GM18519 (cell line): Measurements from ENCODE around the gene TNFRSF13B.
"Not testable (repeated sequence)": the region's sequence is repeated elsewhere in the genome, so short reads cannot be mapped to it uniquely, and the experiment has no call there.

Experiments
- ATAC-seq: cut with Tn5 transposase; IDR thresholded peaks from one replicate; pipeline ENCODE4 v1.9.1; 2021; ENCODE audit warnings: mild to moderate bottlenecking, moderate library complexity; ENCODE audit not compliant: unreplicated experiment, low FRiP score

Gene TNFRSF13B

DNA sequence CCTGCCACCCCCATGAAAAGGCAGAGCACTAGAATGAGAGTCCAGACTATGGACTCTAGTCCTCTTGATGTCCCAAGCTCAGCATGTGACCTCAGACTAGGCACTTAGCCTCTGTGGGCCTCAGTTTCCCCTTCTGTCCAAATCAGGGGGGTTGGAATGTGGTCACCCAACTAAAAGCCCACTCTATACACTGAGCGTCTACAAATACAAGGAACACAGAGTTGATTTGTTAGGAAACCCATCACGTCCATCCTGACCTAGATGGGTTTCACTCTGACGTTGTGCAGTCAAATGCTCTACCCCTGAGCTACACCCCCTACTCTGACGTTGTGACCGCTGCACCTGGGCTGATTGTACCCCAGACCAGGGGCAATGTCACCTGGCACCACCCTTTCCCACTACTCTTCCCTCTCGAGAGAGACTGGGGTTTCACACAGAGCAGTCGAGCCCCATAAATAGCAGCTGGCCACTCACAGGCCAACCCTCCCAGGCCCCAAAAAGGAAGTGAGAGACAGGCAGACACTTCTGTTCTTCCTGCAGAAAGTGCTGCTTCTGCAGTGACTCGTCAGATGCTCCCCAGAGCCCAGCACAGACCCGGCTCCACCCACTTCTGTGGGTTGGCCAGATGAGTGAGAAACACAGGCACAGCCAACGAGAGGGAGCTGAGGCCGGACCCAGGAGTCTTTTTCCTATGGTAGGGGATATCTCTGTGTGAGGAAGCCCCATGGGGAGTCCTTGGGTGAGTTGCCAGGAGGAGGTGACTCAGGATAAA lies 16.1 kb upstream of the TNFRSF13B start:
- peak; percentile 60 for ATAC-seq

GRCh38 chr17:16987066-16987829 lies 15.3 kb upstream of the TNFRSF13B start:
- no peak for ATAC-seq

- ATAC-seq, result no peak
Measured at GRCh38 chr17:16986391-16986790, 14.5 kb upstream of the TNFRSF13B start.

DNA sequence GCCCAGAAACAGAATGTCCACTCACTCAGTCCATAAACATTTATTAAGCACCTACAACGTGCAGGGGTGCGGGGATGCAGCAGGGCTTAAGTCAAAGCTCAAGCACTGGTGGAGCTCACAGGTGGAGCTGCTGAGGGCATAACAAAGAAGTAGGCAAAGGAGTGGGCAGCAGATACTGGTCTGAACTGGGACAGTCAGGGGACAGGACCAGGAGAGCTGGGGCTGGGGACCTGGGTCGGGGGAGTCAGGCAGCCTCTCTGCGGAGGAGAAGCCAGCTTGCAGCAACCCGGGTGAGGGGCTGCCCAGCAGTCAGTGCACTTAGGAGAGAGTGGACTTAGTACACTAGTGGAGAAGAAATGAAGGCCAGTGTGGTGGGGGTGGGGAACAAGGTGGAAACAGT lies 10.0 kb upstream of the TNFRSF13B start:
- no peak for ATAC-seq

- no peak for ATAC-seq
Measured at GRCh38 chr17:16980813-16981731, 9.2 kb upstream of the TNFRSF13B start.

DNA sequence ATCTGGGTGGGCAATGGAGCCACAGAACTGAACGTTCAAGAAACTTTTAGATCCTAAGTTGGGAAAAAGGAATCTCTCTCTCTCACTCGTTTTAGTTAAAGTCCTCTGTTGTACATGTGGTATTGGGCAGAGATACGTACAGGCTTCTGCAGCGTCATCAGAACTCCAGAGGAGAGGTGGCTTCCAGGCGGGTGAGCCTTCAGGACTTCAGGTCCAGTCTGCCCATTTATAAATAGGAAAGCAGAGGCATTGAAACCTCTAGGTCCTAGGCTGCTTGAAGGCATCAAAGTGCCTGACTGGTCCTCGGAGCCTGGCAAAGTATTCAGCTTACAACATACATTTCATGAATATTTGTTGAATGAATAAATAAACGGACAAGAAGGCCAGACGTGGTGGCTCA lies 8.1 kb upstream of the TNFRSF13B start:
- no peak for ATAC-seq

- ATAC-seq, result not testable (repeated sequence)
Measured at GRCh38 chr17:16979237-16979823, 7.4 kb upstream of the TNFRSF13B start.

DNA sequence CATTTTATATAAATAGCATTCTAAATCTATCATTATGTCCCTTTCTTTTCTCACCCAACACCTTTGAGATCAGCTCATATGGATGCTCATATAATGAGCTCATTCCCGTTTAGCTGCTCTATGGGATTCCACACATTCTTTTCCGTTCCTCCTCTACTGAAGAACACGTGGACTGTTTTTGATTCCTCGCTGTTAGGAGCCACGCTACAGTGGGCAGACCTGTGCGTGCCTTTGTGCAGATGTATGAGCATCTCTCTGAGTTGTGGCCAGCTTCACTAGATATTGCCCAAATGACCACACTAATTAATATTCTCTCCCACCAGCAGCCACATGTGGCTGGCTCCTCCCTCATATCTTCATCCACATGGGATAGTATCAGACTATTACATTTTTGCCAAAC lies 6.0 kb upstream of the TNFRSF13B start:
- no peak for ATAC-seq

- ATAC-seq, result no peak
Measured at GRCh38 chr17:16976725-16977550, 5.0 kb upstream of the TNFRSF13B start.

DNA sequence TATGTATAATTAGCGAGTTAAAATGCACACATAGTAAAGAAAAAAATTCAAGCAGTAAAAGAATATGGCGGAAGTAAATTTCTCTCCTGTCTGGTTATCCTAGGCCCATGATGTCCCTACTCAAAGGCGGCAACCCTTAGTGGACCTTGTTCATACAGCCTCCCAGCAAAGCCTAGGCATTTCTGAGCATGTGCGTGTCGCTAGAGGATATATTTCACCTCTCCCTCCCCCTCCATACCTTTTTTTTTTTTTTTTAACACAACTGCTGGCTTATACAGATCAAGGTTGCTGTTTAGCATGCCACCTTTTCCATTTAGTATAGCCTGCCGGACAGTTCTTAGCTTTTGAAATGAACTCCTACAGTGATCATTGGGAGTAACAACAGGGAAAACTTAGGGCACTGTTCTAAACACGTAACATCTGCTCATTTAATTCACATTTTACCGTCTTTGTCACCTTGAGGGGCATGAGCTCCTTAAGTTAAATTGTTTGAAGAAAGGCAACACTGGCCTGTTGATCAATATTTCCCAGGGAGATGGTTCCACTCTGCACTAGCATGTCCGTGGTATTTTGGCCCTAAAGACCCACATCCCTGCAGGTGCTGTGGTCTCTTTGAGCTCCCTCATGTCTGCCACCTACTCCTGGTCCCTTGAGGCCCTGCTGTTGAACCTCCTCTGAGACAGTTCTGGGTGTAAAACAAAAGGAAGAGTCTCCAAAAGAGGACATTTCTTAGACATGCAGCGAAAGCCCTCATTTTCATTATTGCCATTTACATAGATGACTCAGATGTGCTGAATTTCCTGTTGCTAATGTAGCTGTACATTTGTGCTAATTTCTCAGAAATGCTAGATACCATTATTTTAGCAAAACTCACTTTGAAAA lies 4.1 kb upstream of the TNFRSF13B start:
- no peak for ATAC-seq

GRCh38 chr17:16975277-16975651 lies 3.3 kb upstream of the TNFRSF13B start:
- no peak for ATAC-seq

GRCh38 chr17:16974569-16975276 lies 2.8 kb upstream of the TNFRSF13B start:
- no peak for ATAC-seq

- peak; percentile 35 for ATAC-seq
Measured at GRCh38 chr17:16973760-16974540, 2.0 kb upstream of the TNFRSF13B start.

- not testable (repeated sequence) for ATAC-seq
Measured at GRCh38 chr17:16973043-16973442, 1.1 kb upstream of the TNFRSF13B start.

- ATAC-seq, result no peak
Measured at GRCh38 chr17:16972346-16972745, 428 bp upstream of the TNFRSF13B start.

DNA sequence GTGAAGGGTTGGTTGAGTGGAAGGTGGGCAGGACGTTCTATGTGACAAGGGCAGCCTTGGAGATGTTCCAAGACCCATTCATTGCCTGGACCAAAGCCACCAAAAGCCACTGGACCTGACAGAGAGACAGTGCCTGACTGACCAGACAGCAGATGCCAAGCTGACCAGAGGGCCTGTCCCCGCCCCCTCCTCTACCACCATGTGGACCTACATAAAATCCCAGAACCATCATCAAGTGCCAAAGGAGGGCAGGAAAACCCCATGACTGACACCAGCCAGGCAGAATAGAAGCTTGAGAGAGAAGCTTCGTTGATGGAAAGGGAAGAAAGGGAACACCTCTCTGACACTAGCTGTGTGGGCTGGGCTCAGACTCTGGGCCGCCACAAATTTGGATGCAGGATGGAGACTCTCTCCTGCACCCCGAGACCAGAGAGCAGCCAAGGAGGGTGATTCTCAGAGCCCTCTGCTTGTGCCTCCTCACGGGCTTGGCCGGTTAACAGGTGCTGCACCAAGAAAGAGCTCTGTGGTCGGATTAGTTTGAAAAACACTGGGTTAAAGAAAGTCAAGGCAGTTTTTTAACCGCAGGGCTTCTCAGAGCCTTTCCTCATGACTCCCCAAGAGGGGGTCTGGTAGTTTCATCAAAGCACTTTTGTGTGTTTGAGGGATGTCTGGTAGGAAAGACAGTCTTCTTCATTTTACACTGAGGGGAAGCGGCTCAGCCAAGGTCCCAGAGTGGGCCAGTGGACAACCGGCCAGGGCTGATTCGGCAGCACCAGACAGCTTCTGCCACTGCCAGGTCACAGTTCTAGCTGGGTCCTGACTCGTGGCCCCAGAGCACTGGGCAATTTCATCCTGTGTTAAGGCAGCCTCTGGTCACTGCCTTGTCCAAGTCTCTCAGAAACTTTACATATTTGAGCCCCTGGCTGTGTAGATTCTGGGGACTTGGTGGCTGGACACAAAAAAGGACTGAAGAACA lies 1.7 kb downstream of the TNFRSF13B start:
- ATAC-seq, result no peak
